PC-3 (cell line): ENCODE data around the gene SPANXN2.

Experiments
- CTCF ChIP-seq: fragments of 300-600 bp; sonication (generic); conservative IDR thresholded peaks from 2 replicates; pipeline ENCODE4 v1.5.1; 2017; ENCODE audit warnings: antibody characterized with exemption, low read depth, mild to moderate bottlenecking, low read length
- EZH2 ChIP-seq: fragments of 300-600 bp; sonication (generic); IDR thresholded peaks from one replicate; pipeline ENCODE4 v1.6.1; 2017; ENCODE audit warnings: antibody characterized with exemption, mild to moderate bottlenecking, low read length; ENCODE audit not compliant: unreplicated experiment

GRCh38 chrX:143669395-143669794 lies 51.2 kb downstream of the SPANXN2 start:
- TF ChIP-seq CTCF (peak; percentile 62), EZH2 (no peak)
